Neural cell (in vitro differentiated cells): Measurements from ENCODE around the gene SH3BP5.

Source experiments
- EZH2 ChIP-seq: fragments of 200-600, 300-800 bp; shearing (Covaris generic), sonication (generic); IDR thresholded peaks from 2 replicates; pipeline ENCODE4 v1.6.1; 2014; ENCODE audit warnings: antibody characterized with exemption, low read length, borderline replicate concordance, mild to moderate bottlenecking; ENCODE audit not compliant: insufficient read depth, poor library complexity, severe bottlenecking
- POLR2AphosphoS5 ChIP-seq: IDR thresholded peaks from 2 replicates; pipeline ENCODE4 v1.6.1; 2012
- SMC3 ChIP-seq: fragments of 450-650 bp; conservative IDR thresholded peaks from 2 replicates; pipeline ENCODE4 v1.6.1; 2014; ENCODE audit warnings: antibody characterized with exemption, mild to moderate bottlenecking, moderate library complexity; ENCODE audit not compliant: poor library complexity
- TF ChIP-seq, protein P1 (sequence below): fragments of 450-650 bp; IDR thresholded peaks from 2 replicates; pipeline ENCODE4 v1.5.1; 2014; ENCODE audit warnings: antibody characterized with exemption, mild to moderate bottlenecking, moderate library complexity; ENCODE audit not compliant: poor library complexity, severe bottlenecking
- TF ChIP-seq, protein P2 (sequence below): IDR thresholded peaks from 2 replicates; pipeline ENCODE4 v1.6.1; 2012; ENCODE audit warnings: borderline replicate concordance

DNA sequence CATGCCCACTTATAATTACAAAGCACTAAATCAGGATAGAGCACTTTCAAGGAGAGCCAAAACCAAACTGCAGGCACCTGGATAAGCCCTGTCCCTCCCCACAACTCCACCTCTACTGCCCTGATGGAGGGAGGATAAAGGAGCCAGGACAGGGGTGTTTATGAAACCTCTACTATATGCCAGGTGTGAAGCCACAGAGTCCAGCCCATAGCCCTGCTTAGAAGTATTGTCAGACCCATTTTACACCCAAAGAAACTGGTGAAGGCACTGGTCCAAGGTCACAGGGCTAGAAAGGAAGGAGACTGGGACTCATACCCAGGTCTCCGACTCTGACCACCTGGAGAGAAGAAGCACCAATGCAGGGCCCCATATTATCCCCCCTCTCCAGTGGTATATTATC lies 48.7 kb downstream of the SH3BP5 start:
- TF ChIP-seq, protein P1, sequence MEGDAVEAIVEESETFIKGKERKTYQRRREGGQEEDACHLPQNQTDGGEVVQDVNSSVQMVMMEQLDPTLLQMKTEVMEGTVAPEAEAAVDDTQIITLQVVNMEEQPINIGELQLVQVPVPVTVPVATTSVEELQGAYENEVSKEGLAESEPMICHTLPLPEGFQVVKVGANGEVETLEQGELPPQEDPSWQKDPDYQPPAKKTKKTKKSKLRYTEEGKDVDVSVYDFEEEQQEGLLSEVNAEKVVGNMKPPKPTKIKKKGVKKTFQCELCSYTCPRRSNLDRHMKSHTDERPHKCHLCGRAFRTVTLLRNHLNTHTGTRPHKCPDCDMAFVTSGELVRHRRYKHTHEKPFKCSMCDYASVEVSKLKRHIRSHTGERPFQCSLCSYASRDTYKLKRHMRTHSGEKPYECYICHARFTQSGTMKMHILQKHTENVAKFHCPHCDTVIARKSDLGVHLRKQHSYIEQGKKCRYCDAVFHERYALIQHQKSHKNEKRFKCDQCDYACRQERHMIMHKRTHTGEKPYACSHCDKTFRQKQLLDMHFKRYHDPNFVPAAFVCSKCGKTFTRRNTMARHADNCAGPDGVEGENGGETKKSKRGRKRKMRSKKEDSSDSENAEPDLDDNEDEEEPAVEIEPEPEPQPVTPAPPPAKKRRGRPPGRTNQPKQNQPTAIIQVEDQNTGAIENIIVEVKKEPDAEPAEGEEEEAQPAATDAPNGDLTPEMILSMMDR, result no peak
- TF ChIP-seq EZH2, result no peak
- TF ChIP-seq SMC3, result no peak
- TF ChIP-seq, protein P2, sequence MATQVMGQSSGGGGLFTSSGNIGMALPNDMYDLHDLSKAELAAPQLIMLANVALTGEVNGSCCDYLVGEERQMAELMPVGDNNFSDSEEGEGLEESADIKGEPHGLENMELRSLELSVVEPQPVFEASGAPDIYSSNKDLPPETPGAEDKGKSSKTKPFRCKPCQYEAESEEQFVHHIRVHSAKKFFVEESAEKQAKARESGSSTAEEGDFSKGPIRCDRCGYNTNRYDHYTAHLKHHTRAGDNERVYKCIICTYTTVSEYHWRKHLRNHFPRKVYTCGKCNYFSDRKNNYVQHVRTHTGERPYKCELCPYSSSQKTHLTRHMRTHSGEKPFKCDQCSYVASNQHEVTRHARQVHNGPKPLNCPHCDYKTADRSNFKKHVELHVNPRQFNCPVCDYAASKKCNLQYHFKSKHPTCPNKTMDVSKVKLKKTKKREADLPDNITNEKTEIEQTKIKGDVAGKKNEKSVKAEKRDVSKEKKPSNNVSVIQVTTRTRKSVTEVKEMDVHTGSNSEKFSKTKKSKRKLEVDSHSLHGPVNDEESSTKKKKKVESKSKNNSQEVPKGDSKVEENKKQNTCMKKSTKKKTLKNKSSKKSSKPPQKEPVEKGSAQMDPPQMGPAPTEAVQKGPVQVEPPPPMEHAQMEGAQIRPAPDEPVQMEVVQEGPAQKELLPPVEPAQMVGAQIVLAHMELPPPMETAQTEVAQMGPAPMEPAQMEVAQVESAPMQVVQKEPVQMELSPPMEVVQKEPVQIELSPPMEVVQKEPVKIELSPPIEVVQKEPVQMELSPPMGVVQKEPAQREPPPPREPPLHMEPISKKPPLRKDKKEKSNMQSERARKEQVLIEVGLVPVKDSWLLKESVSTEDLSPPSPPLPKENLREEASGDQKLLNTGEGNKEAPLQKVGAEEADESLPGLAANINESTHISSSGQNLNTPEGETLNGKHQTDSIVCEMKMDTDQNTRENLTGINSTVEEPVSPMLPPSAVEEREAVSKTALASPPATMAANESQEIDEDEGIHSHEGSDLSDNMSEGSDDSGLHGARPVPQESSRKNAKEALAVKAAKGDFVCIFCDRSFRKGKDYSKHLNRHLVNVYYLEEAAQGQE, result no peak
- no peak for TF ChIP-seq POLR2AphosphoS5
